Tibial artery (tissue), 4 donors: ENCODE data around the gene SPTBN5.

ENCODE experiments used
- DNase-seq, 2 donors: peaks; one replicate each; pipeline ENCODE4 v3.0.0-alpha.2; 2019
- H3K27ac ChIP-seq, 2 donors: fragments of 200-600 bp; sonication (generic) in 1 of 2; 1 replicate in 1 of 2; 2 replicates in 1 of 2; pipeline ENCODE4 v1.5.1; 2018 to 2019; ENCODE audit warnings: mild to moderate bottlenecking in 1 of 2
- H3K27me3 ChIP-seq, 2 donors: fragments of 200-600 bp; sonication (generic) in 1 of 2; one replicate each; pipeline versions ENCODE4 v1.5.1 to v1.6.0; 2016 to 2019
- H3K36me3 ChIP-seq, 3 donors: fragments of 200-600 bp; sonication (generic) in 2 of 3; one replicate each; pipeline ENCODE4 v1.5.1; 2016 to 2019; ENCODE audit warnings: mild to moderate bottlenecking in 2 of 3
- H3K4me1 ChIP-seq, 4 donors: fragments of 200-600 bp; sonication (generic) in 2 of 4; 1 replicate in 3 of 4; 2 replicates in 1 of 4; pipeline ENCODE4 v1.5.1; 2016 to 2019
- H3K4me3 ChIP-seq, 2 donors: fragments of 200-600 bp; sonication (generic) in 1 of 2; 1 replicate in 1 of 2; 2 replicates in 1 of 2; pipeline ENCODE4 v1.5.1; 2018 to 2019; ENCODE audit warnings: mild to moderate bottlenecking in 2 of 2
- H3K9me3 ChIP-seq, 3 donors: fragments of 200-600 bp; sonication (generic) in 1 of 3; one replicate each; pipeline ENCODE4 v1.5.1; 2016 to 2019
- CTCF ChIP-seq, 2 experiments: fragments of 200-600 bp in 1 of 2; fragments of 450-650 bp in 1 of 2; IDR thresholded peaks; one replicate each; pipeline ENCODE4 v1.5.1; 2017 to 2019; ENCODE audit warnings: antibody characterized with exemption in 2 of 2, mild to moderate bottlenecking in 1 of 2, moderate library complexity in 1 of 2
- intact Hi-C: fragments of 100-400 bp; cut with DNase I; formaldehyde crosslinking; loops from one replicate; pipeline ENCODE4 v1.15.0; 2023; ENCODE audit warnings: low total_unique reads

The SPTBN5 gene

GRCh38 chr15:41855261-41855961, 38.4 kb downstream of the SPTBN5 start:
- no peak overlapping the region for H3K4me3 ChIP-seq
- DNase-seq, result no peak
- peaks cover 0 to 54% of the 10 kb centered on the region in 2 donors for H3K27me3 ChIP-seq
- TF ChIP-seq CTCF (IDR thresholded peaks at IDR 0.05), result no peak
- no peaks in the 10 kb centered on the region for H3K36me3 ChIP-seq
- H3K27ac ChIP-seq, result no peak overlapping the region
- peaks cover 0 to 3% (median 0%) of the 10 kb centered on the region in 4 donors for H3K4me1 ChIP-seq
- no peaks in the 10 kb centered on the region for H3K9me3 ChIP-seq
- intact Hi-C loops, result no loop called here

- no peak for TF ChIP-seq CTCF (IDR thresholded peaks at IDR 0.05)
- H3K4me1 ChIP-seq, result peaks cover 0 to 13% (median 0%) of the 10 kb centered on the region in 4 donors
- no peaks in the 10 kb centered on the region for H3K9me3 ChIP-seq
- peaks cover 0 to 54% of the 10 kb centered on the region in 2 donors for H3K27me3 ChIP-seq
- no peak overlapping the region for H3K27ac ChIP-seq
- no peak for DNase-seq
- intact Hi-C loops, result no loop called here
- no peaks in the 10 kb centered on the region for H3K36me3 ChIP-seq
- no peak overlapping the region for H3K4me3 ChIP-seq
Measured at GRCh38 chr15:41854443-41854842, 39.4 kb downstream of the SPTBN5 start.

- intact Hi-C loops, result no loop called here
- Histone ChIP-seq H3K27ac (no peak overlapping the region), H3K4me3 (no peak overlapping the region), H3K9me3 (no peaks in the 10 kb centered on the region), H3K27me3 (peaks cover 0 to 54% of the 10 kb centered on the region in 2 donors), H3K36me3 (peaks cover 0 to 3% (median 0%) of the 10 kb centered on the region in 3 donors), H3K4me1 (peaks cover 0 to 14% (median 0%) of the 10 kb centered on the region in 4 donors)
- TF ChIP-seq CTCF (IDR thresholded peaks at IDR 0.05), result no peak
- no peak for DNase-seq
Measured at GRCh38 chr15:41853831-41854230, 40.0 kb downstream of the SPTBN5 start.

- no peak overlapping the region for H3K27ac ChIP-seq
- no peaks in the 10 kb centered on the region for H3K9me3 ChIP-seq
- H3K27me3 ChIP-seq, result peaks cover 0 to 54% of the 10 kb centered on the region in 2 donors
- no peak for TF ChIP-seq CTCF (IDR thresholded peaks at IDR 0.05)
- no peak for DNase-seq
- H3K4me3 ChIP-seq, result no peak overlapping the region
- H3K4me1 ChIP-seq, result peaks cover 0 to 14% (median 0%) of the 10 kb centered on the region in 4 donors
- intact Hi-C loops, result no loop called here
- peaks cover 2 to 11% (median 5%) of the 10 kb centered on the region in 3 donors for H3K36me3 ChIP-seq
Measured at GRCh38 chr15:41852736-41853590, 40.9 kb downstream of the SPTBN5 start.

- Histone ChIP-seq H3K27ac (no peak overlapping the region), H3K27me3 (peaks cover 0 to 52% of the 10 kb centered on the region in 2 donors), H3K4me1 (peaks cover 0 to 14% (median 0%) of the 10 kb centered on the region in 4 donors), H3K36me3 (peaks cover 13 to 22% (median 16%) of the 10 kb centered on the region in 3 donors), H3K4me3 (no peak overlapping the region), H3K9me3 (no peaks in the 10 kb centered on the region)
- intact Hi-C loops, result no loop called here
- no peak for TF ChIP-seq CTCF (IDR thresholded peaks at IDR 0.05)
- DNase-seq, result no peak
Measured at GRCh38 chr15:41851755-41852370, 42.0 kb downstream of the SPTBN5 start.
